Fibroblast of the aortic adventitia (primary cell): ENCODE results near the gene FBXL7. TPM values are rescaled to one million over a fixed set of nuclear protein-coding genes. Genes with fewer than 3 reads are reported as not detected.
A peak's percentile ranks its signal among the peaks of the same experiment; 100 is the strongest.

Source experiments
- DNase-seq: peaks from one replicate; pipeline ENCODE4 v3.0.0-alpha.2; 2010; ENCODE audit warnings: low read depth
- H3K4me3 ChIP-seq: 2 replicates; pipeline ENCODE4 v1.5.1; 2011; ENCODE audit warnings: low read depth, mild to moderate bottlenecking, control low read depth, low read length, moderate library complexity
- total RNA-seq: library from RNA; depleted of rRNA; stranded (reverse); fragments of >200 nt; gene quantifications from 2 replicates; pipeline ENCODE4 v1.2.3, GENCODE V29; 2012; ENCODE audit warnings: low replicate concordance
- TF ChIP-seq, protein P1 (sequence below): IDR thresholded peaks from 2 replicates; pipeline ENCODE4 v1.5.1; 2011; ENCODE audit warnings: mild to moderate bottlenecking, low read length, control low read depth, inconsistent platforms; ENCODE audit not compliant: insufficient read depth

FBXL7 gene
- total RNA-seq, 1 donor: 12.4 TPM

DNA sequence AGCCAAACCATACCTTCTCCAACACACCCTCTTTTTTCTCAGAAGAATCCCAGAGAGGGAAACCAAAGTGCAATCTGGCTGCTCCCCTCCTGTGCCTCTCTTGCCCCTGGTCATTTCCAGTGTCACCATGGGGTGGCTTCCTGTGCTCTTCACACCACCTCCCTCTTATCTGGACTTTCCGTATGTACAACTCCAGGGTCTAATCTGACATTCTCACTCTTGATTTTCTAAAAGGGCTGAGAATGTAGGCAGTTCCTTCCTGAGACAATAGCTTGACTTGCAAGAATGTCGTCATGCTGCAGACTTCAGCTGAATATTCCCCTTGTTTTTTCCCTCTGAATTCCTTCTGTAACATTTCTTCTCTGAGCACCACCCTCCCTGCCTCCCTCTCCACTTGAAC is 110.2 kb downstream of the FBXL7 start:
- TF ChIP-seq, protein P1, sequence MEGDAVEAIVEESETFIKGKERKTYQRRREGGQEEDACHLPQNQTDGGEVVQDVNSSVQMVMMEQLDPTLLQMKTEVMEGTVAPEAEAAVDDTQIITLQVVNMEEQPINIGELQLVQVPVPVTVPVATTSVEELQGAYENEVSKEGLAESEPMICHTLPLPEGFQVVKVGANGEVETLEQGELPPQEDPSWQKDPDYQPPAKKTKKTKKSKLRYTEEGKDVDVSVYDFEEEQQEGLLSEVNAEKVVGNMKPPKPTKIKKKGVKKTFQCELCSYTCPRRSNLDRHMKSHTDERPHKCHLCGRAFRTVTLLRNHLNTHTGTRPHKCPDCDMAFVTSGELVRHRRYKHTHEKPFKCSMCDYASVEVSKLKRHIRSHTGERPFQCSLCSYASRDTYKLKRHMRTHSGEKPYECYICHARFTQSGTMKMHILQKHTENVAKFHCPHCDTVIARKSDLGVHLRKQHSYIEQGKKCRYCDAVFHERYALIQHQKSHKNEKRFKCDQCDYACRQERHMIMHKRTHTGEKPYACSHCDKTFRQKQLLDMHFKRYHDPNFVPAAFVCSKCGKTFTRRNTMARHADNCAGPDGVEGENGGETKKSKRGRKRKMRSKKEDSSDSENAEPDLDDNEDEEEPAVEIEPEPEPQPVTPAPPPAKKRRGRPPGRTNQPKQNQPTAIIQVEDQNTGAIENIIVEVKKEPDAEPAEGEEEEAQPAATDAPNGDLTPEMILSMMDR: no peak
- H3K4me3 ChIP-seq: no peak overlapping the region
- DNase-seq: no peak

DNA sequence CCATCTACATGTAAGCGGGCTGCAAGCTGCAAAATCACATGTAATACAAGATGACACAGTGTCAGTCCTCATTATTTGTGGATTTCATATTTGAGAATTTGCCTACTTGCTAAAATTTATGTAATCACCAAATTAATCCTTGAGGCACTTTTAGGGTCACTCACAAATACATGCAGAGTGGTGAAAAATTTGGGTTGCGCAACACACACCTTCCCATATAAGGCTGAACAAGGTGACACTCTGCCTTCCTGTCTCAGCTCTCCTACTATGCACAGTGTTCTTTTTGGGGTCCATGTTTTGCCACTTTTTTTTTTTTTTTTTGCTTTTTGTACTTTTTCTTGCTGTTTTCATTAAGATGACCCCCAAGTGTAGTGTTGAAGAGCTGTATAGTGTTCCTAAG is 111.0 kb downstream of the FBXL7 start:
- TF ChIP-seq, protein P1: no peak
- no peak overlapping the region for H3K4me3 ChIP-seq
- DNase-seq: no peak

DNA sequence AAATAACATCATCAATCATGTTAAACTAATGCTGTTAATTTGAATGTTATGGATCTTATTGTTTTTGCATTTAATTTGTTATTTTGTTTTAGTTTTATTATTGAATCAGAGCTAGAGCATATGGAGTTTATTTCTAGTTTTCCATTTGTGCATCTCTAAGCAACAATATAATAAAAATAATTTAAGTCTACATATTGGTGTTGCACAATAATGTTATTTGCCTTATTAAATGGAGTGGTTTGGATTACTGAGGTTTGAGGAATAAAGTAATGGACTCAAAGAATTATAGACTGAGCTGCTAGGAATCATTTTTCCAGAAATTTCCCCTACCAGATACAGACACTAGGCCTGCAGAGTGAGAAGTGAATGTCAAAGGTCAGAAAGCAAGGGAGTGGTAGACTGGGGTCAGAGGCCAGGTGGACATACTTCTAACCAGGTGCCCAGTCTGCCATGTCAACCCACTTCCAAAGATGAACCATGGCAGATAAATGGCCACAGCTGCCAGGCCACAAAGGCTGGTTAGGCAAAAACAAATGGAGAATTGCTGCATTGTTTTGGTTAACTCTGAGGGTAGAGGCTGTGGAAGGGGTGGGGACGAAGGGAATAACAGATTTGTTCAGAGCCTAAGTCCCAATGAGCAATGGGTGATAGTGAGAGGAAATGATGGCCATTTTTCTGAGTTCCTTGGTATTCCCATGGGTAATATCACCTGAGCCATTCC is 113.1 kb downstream of the FBXL7 start:
- DNase-seq: no peak
- H3K4me3 ChIP-seq: no peak overlapping the region
- TF ChIP-seq, protein P1: no peak

DNA sequence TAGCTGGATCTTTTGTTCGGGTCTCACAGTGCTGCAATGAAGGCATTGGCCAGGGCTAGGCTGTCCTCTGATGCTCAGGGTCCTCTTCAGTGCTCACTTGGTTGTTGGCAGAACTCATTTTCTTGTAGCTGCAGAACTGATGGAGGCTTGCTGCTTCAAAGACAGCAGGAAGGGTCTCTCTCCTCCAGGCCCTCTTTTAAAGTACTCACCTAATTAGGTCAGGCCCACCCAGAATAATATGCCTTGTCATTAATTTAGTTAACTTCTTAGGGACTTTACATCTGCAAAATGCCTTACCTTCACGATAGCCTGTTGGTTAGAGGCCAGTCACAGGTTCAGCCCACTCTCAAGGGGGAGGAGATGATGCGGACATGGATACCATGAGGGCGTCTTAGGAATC is 114.7 kb downstream of the FBXL7 start:
- no peak for DNase-seq
- TF ChIP-seq, protein P1: no peak
- H3K4me3 ChIP-seq: no peak overlapping the region

DNA sequence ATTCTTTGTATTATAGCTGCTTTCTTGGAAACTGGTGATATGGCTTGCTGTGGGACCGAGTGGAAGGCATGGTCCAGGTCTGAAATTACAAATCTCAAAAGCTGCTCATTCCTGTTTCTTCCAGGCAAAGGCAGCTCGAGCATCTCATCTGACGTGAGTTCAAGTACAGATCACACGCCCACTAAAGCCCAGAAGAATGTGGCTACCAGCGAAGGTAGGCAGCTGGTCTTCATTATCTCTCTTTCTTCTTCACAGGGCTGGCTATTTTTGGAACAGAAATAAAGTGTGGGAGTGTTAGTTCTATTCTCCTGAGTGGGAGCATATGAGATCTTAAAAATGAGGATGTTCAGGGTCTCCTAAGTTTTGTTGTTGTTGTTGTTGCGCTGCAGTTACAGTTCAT is 115.9 kb downstream of the FBXL7 start:
- H3K4me3 ChIP-seq: no peak overlapping the region
- TF ChIP-seq, protein P1: no peak
- DNase-seq: peak; percentile 48

DNA sequence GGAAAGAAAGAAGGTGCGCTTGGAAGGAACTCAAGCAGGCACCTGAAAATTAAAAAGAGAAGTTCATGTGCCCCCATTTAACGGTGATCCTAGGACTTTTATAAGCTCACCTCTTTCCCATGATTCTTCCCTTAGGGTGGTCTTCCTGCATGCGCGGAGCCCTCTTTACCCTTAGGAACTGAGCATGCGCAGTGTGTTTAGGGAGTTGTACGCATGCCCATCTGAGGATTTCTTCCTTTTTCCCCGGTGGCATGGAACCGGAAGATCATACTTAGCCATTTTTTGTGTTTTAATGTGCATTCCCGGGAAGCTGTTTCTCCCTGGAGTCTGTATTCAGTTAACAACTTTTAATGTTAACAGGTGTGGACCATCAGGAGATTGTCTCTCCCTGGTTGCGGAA is 119.0 kb downstream of the FBXL7 start:
- no peak overlapping the region for H3K4me3 ChIP-seq
- no peak for DNase-seq
- TF ChIP-seq, protein P1: no peak

DNA sequence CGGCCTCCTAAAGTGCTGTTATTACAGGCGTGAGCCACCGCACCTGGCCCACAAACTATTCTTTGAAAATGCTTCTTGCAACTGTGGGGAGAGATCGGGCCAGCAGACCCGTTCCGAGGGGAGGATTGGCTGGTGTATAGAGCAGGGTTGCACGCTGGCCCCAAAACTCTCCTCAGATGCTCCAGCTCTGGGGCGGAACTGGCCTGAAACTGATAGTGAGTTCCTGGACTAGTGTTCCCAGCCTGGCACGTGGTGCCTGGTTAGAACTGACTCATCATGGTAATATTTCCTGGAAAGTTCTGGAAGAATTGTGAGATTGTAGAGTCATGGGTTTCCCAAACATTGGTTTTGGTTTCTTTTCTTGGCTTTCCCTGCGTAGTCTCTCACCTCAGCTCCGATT is 120.5 kb downstream of the FBXL7 start:
- TF ChIP-seq, protein P1: no peak
- DNase-seq: peak; percentile 89
- H3K4me3 ChIP-seq: no peak overlapping the region
